ENCODE measurements around the gene THSD7B.

The THSD7B gene

DNA sequence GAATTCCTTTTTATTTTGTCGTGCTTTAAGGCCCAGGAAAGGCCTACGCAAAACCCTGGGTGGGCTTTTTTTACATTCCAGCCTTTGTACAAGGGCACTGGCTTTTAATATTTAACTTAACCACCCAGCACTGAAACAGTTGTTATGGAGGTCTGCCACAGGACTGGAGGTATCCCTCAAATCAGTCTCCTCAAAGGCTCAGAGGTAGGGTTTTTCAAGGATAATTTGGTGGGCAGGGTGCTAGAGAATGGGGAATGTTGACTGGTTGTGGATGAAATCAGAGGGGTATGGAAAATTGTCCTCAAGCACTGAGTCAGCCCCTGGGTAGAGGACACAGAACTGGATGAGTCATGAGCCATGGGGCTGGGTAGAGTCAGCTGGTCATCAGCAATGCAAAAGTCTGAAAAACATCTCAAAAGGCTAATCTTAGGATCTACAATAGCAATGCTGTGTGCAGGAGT lies 443.1 kb downstream of the THSD7B start:
- DNase-seq = no peak

DNA sequence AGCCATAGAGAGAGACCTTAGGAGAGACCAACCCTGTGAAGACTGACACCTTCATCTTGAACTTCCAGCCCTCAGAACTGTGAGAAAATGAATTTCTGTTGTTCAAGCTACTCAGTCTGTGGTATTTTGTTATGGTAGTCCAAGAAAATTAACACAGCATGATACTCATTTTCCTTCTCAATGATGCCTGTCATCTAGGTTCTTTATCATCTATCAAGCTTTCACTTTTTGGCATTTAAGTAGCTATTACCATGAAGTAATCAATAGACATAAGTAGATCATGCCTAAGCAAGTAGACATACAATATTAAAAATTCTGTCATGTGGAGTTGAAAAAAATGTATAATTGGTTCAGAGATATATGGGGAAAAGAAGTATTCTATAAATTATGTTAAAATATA lies 444.7 kb downstream of the THSD7B start:
- DNase-seq = no peak

DNA sequence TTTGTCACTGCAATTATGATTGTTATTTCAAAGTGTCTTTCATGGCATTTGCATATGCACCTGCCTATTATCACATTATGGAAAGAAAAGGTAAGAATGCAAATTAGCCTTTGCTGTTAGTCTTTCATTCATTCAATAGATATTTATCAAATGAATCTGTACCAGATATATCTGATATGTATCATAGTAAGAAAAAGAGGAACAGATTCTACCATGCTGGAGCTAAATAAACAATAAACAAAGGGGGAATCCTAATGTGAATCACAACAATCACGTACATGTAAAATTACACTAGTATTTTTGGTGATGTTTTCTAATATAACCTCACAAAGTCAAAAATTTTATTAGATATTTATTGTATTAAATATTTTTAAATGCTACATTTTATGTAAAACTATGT lies 446.4 kb downstream of the THSD7B start:
- no peak for DNase-seq

GRCh38 chr2:137220438-137220993 lies 455.2 kb downstream of the THSD7B start:
- DNase-seq = no peak

GRCh38 chr2:137221797-137222492 lies 456.6 kb downstream of the THSD7B start:
- DNase-seq = no peak

GRCh38 chr2:137223722-137224121 lies 458.4 kb downstream of the THSD7B start:
- no peak for DNase-seq

DNA sequence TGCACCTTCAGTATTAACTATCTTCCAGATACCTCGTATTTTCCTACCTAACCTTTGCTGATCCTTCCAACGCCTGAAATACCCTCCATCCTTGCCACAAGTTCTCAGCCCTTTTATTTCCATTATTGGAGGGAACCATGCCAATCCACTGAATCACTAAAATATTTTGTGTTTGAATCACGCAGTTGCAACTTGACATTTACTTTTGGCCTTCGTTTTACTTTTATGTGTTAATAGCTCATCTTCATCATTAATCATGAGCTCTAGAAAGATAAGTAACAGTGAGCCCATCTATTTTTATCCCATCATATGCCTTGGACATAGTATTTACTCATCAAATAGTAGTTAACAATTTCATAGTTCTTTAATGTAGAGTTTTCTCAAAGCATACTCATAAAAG lies 463.2 kb downstream of the THSD7B start:
- DNase-seq = no peak

DNA sequence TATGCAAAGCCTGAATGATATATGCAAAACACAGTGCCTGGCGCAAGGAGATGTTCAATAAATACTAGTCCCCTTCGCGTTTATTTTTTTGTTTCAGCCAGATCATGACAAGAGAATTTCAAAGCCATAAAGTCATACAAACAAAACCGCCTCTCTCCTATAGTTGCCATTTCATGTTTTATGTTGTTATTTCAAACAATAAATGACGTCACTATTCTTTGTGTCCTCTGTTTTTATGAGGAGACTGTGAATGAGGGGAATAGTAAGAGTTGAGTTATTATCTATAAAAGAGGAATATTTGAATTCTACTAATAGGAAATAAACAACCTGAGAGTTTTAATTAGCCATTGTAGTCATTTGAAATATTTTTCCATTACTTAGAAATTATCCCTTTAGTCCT lies 464.5 kb downstream of the THSD7B start:
- DNase-seq = no peak

DNA sequence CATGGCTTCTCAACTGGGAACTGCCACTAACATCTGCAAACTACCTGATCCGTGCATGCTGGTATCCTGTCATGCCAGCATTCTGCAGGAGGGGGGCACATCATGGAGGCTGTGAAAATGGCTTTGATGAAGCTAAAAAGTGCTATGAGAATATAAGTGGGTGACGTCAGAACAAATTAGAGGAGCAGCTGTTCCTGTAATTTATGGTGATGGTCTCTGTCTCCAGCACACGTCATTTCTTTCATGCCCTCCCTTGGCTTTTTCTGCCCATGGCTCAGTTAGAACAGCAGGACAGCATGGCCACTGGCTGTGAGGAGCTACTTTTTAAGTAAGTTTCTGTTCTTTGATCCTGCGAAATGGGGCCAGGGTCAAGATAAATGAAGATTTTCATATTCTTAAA lies 466.3 kb downstream of the THSD7B start:
- DNase-seq = no peak

DNA sequence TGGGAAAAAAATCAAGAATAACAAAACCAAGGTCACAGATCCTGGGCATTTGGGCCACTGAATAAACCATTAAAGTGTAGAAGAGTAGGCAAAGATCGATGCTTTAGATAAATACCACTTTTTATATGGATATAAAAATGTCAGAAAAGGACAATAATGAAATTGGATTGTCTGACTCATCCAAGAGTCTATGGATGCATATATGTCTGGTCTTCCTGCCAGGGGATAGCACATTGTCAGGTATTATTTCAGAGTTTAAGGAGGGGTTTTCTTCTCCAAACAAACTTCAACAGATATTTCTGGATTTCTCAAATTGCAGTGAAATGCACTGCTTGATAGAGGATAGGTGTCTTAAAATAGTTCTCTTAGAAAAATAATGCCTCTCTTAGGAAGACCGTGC lies 466.7 kb downstream of the THSD7B start:
- DNase-seq = no peak

DNA sequence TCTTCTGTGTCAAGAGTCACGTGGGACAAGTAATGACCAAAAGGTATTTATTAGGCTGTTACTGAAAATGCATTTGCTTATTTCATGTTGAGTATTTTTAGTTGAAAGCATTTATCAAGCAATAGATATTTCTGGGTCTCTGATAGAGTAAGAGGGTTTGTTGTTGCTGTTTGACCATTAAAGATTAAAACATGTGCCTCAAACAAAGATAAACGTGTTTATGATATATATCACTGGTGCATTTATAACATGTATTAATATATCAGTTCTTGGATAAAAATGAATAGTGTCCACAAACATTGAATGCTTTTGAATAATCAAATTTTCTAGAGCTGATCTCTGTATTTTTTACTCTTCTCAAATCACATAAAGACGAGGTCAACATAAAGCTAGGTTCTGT lies 467.7 kb downstream of the THSD7B start:
- DNase-seq = no peak

- DNase-seq = no peak
These were observed 471.7 kb downstream of the THSD7B start for GRCh38 chr2:137237055-137237454.

DNA sequence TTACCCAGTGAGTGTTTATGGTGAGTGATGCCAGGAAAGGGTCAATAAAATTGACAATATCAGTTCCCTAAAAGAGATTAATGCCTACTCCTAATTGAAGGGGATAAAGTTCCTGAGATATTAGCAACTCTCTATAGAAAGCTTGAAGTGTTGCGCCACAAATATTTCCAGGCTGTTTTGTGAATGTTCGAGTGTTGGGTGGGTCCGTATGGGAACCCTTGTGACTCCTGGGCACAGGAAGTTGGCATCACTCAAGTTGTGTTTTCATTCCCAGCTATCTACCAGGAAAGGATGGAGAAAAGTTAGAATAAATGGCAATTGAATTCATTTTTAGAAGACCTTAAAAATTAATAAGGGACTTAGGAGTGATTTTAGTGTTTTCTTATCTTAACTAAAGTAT lies 472.7 kb downstream of the THSD7B start:
- DNase-seq = no peak

GRCh38 chr2:137249463-137250130 lies 484.3 kb downstream of the THSD7B start:
- no peak for DNase-seq

GRCh38 chr2:137250401-137250800 lies 485.1 kb downstream of the THSD7B start:
- no peak for DNase-seq

DNA sequence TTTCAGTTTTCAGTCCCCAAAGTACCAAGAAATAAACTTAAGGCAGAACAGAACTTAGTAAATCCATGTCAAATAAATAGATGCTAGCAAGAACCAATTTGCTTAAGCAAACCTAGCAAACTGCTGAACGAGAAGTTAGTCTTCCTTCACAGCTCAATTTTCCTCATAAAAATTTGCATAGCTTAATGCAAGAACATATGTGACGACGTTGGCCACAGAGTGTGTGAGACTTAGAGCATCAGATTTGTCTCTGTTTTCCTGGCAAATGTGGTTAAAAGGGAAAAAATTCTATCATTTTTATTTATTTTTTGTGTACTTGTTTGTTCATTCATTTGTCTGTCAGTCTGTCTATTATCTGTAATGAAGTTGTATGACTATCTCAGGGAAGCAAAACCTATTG lies 485.7 kb downstream of the THSD7B start:
- no peak for DNase-seq

GRCh38 chr2:137252934-137253333 lies 487.6 kb downstream of the THSD7B start:
- no peak for DNase-seq

- no peak for DNase-seq
These were observed 488.7 kb downstream of the THSD7B start for GRCh38 chr2:137254052-137254451.

DNA sequence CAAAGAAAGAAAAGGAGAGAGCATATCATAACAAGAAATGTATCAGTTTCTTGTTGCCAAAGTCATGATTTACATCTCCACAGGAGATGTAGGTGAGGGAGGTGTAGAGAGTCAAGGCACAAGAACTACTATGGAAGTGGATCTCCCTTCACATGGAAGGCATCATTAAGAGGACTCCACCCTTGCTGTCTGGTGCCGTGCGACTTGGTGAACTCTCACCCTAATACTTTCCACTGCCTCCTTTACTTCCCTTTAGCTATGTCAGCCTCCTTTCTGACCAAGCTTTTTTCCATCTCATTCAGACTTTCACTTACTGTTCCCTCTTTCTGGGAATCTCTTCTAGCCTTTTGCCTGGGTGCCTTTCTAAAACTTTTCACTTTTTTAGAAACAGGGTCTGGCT lies 490.0 kb downstream of the THSD7B start:
- DNase-seq = no peak

DNA sequence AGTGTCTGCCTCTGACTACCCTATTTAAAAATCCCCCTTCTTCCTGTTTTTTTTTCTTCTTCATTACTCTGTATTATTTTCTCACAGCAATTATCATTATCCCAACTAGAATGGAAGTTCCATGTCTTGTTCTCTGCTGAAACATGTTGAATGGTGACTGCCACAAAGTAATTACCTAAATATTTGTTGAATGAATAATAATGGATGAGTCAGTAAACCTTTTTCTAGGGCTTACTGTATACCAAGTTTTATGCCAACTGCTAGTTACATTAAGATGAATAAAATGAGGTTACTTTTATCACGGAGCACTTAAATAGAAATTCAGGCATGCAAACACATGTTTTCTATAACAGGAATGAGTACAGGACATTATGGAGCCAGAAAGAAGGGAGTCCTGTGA lies 490.6 kb downstream of the THSD7B start:
- DNase-seq = no peak

GRCh38 chr2:137261881-137262585 lies 496.7 kb downstream of the THSD7B start:
- DNase-seq = no peak

DNA sequence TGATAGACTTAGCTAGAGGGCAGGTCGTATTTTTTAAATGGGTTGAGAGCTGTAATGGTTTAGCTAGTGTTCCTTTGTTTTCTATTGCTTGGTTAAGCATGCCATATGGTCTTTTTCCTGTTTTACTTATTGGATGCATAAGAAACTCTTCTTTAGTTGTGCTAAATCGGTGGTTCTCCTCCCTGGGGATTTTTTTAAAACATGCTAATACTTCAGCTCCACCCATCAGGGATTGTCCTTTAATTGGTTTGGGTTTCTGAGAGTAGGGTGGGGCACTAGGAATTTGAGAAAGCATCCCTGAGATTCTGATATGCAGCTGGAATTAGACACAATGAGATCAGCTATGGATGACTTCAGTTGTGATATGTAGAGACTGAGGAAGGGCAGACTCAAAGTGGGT lies 497.2 kb downstream of the THSD7B start:
- DNase-seq = no peak

DNA sequence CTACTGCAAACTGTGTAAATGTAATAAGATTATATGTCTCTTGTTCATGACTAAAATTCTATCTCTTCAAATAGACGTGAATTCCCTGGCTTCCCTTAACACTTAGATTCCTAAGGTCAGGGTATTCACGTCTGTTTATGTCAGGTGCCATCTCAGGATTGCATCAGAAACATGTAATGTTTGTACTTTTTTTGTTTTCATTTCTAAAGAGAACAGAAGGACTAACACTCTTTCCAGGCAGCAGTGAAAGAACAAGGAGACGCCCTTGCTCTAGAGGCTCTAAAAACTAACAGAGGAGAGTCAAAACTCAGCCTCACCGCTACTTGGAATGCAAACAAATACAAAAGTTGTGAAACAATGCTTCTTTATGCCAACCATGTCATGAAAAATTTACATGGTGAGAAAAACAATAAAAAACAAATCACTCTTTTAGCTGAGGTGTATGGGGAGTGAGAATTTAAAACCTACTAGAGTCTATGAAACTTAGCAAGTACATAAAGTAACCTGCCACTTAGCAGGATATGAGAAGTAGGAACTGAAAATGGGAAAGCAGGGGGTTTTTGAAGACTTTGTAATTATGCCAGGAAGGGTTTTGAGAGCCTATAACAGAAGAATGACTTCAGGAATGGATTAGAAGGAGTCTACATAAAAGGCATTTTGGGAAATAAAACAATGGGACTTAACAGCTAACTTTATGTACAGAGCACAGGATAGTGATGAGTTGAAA lies 522.7 kb downstream of the THSD7B start:
- DNase-seq = no peak

Data from stimulated activated CD4-positive, alpha-beta T cell treated with anti-CD3 and anti-CD28 coated beads, Interleukin-2, amount 100 ng/mL, for 48 hours (primary cell).